ENCODE results near the gene TOGARAM2. TPM values are rescaled to one million over a fixed set of nuclear protein-coding genes. Genes with fewer than 3 reads are reported as not detected.
A peak's percentile ranks its signal among the peaks of the same experiment; 100 is the strongest.

TOGARAM2 gene
- total RNA-seq, 2 donors from 2014 or later, result 0.86 to 4.2 TPM

DNA sequence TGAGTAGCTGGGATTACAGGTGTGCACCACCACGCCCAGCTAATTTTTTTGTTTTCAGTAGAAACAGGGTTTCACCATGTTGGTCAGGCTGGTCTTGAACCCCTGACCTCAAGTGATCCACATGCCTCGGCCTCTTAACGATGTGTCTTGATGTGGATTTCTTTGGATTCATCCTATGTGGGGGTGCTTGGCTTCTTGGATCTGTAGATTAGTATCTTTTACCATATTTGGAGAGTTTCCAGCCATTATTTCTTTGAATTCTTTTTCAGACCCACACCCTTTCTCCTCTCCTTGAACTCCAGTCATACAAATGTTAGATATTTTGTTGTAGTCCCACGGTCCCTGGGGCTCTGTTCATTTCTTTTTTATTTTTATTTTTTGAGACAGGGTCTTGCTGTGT is 6.8 kb upstream of the TOGARAM2 start:
- TF ChIP-seq, protein P1, sequence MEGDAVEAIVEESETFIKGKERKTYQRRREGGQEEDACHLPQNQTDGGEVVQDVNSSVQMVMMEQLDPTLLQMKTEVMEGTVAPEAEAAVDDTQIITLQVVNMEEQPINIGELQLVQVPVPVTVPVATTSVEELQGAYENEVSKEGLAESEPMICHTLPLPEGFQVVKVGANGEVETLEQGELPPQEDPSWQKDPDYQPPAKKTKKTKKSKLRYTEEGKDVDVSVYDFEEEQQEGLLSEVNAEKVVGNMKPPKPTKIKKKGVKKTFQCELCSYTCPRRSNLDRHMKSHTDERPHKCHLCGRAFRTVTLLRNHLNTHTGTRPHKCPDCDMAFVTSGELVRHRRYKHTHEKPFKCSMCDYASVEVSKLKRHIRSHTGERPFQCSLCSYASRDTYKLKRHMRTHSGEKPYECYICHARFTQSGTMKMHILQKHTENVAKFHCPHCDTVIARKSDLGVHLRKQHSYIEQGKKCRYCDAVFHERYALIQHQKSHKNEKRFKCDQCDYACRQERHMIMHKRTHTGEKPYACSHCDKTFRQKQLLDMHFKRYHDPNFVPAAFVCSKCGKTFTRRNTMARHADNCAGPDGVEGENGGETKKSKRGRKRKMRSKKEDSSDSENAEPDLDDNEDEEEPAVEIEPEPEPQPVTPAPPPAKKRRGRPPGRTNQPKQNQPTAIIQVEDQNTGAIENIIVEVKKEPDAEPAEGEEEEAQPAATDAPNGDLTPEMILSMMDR (conservative IDR thresholded peaks at IDR 0.05), result no peak
- Histone ChIP-seq H3K36me3 (ENCODE audit: control insufficient read depth, insufficient read depth, low read length) (no peaks in the 10 kb centered on the region), H3K27me3 (ENCODE audit: control insufficient read depth, insufficient read depth, low read length, poor library complexity, severe bottlenecking) (no peaks in the 10 kb centered on the region), H3K4me3 (ENCODE audit: low read length) (no peak overlapping the region), H3K4me1 (ENCODE audit: control insufficient read depth, insufficient read depth, low read length) (peaks cover 4% of the 10 kb centered on the region), H3K9me3 (ENCODE audit: control insufficient read depth, low read length) (peaks cover 4% of the 10 kb centered on the region), H3K9ac (ENCODE audit: extremely low read depth, low read length, poor library complexity, severe bottlenecking) (no peak overlapping the region), H3K27ac (ENCODE audit: low read depth, low read length) (no peak overlapping the region)
- no peak overlapping the region for H3K27ac Mint-ChIP-seq
- peaks cover 3% of the 10 kb centered on the region for H3K27me3 Mint-ChIP-seq (ENCODE audit: insufficient read depth)
- H3K4me3 Mint-ChIP-seq, result no peak overlapping the region
- peaks cover 11% of the 10 kb centered on the region for H3K4me1 Mint-ChIP-seq
- H3K9me3 Mint-ChIP-seq, result peaks cover 3% of the 10 kb centered on the region
- H3K36me3 Mint-ChIP-seq (ENCODE audit: low read depth), result no peaks in the 10 kb centered on the region
- DNase-seq, result no peak
- WGBS, 2 experiments (ENCODE audit: insufficient coverage in 1 of 2, insufficient read length in 1 of 2), result 90 to 99% methylated on average over 4 of the region's 4 CpGs

DNA sequence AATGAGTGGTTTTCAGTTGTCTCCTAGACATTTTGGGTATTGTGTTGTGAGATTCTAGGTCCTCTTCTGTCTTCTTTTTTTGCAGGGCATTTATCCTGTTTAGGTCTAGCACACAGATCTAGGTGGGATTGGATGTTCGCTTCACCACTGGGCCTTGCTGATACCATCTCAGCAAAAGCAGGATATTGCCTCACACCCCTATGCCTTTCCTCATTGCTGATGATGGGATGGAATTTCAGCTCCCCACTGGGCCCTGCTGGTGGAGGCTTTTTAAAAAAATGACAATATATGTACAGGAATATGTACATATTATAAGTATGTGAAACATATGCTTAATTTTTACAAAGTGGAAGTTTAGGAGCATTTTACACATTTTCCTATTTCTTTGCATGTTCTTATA is 5.4 kb upstream of the TOGARAM2 start:
- H3K27ac ChIP-seq (ENCODE audit: low read depth, low read length), result no peak overlapping the region
- peaks cover 3% of the 10 kb centered on the region for H3K27me3 Mint-ChIP-seq (ENCODE audit: insufficient read depth)
- 100% methylated on average over 1 of the region's 1 CpG for WGBS, 2 experiments (ENCODE audit: insufficient coverage in 1 of 2, insufficient read length in 1 of 2)
- peaks cover 4% of the 10 kb centered on the region for H3K4me1 ChIP-seq (ENCODE audit: control insufficient read depth, insufficient read depth, low read length)
- H3K36me3 ChIP-seq (ENCODE audit: control insufficient read depth, insufficient read depth, low read length), result no peaks in the 10 kb centered on the region
- H3K27me3 ChIP-seq (ENCODE audit: control insufficient read depth, insufficient read depth, low read length, poor library complexity, severe bottlenecking), result no peaks in the 10 kb centered on the region
- H3K9ac ChIP-seq (ENCODE audit: extremely low read depth, low read length, poor library complexity, severe bottlenecking), result no peak overlapping the region
- DNase-seq, result no peak
- no peak overlapping the region for H3K27ac Mint-ChIP-seq
- no peaks in the 10 kb centered on the region for H3K36me3 Mint-ChIP-seq (ENCODE audit: low read depth)
- H3K9me3 ChIP-seq (ENCODE audit: control insufficient read depth, low read length), result peaks cover 4% of the 10 kb centered on the region
- H3K4me3 ChIP-seq (ENCODE audit: low read length), result no peak overlapping the region
- H3K9me3 Mint-ChIP-seq, result peaks cover 3% of the 10 kb centered on the region
- H3K4me1 Mint-ChIP-seq, result peaks cover 10% of the 10 kb centered on the region
- no peak overlapping the region for H3K4me3 Mint-ChIP-seq
- TF ChIP-seq, protein P1 (conservative IDR thresholded peaks at IDR 0.05), result no peak

DNA sequence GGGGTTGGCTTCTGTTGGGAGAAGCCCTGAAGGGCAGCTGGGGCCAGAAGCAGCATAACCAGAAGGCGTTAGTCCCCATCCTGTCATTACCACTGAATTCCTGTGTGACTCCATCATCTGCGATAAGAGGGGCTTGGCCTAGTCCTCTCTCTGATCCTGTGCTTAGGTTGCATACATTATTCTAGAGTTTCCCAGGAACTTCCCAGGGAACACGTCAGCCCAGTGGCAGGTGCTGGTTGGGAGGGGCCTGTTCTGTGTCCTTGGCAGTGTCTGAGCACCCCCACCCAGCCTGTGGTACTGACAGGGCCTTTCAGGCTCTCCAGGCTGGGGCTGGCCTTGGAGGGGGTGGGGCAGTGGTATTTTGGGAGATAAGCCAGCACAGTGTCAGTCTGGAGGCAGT is 4.5 kb upstream of the TOGARAM2 start:
- H3K4me3 Mint-ChIP-seq, result no peak overlapping the region
- peak overlapping the region; percentile 76 for H3K27ac Mint-ChIP-seq
- Histone ChIP-seq H3K9ac (ENCODE audit: extremely low read depth, low read length, poor library complexity, severe bottlenecking) (no peak overlapping the region), H3K36me3 (ENCODE audit: control insufficient read depth, insufficient read depth, low read length) (no peaks in the 10 kb centered on the region), H3K27ac (ENCODE audit: low read depth, low read length) (no peak overlapping the region), H3K4me3 (ENCODE audit: low read length) (no peak overlapping the region), H3K9me3 (ENCODE audit: control insufficient read depth, low read length) (peaks cover 4% of the 10 kb centered on the region), H3K27me3 (ENCODE audit: control insufficient read depth, insufficient read depth, low read length, poor library complexity, severe bottlenecking) (no peaks in the 10 kb centered on the region), H3K4me1 (ENCODE audit: control insufficient read depth, insufficient read depth, low read length) (peaks cover 4% of the 10 kb centered on the region)
- peaks cover 3% of the 10 kb centered on the region for H3K9me3 Mint-ChIP-seq
- WGBS, 2 experiments (ENCODE audit: insufficient coverage in 1 of 2, insufficient read length in 1 of 2), result 80 to 90% methylated on average over 1 to 3 of the region's 3 CpGs
- no peaks in the 10 kb centered on the region for H3K36me3 Mint-ChIP-seq (ENCODE audit: low read depth)
- peaks cover 11% of the 10 kb centered on the region for H3K4me1 Mint-ChIP-seq
- peak; percentile 69 for DNase-seq
- TF ChIP-seq, protein P1 (conservative IDR thresholded peaks at IDR 0.05), result no peak
- H3K27me3 Mint-ChIP-seq (ENCODE audit: insufficient read depth), result peaks cover 3% of the 10 kb centered on the region

All from endodermal cell (in vitro differentiated cells).